ENCODE measurements around the gene RBMS1. TPM values are rescaled to one million over a fixed set of nuclear protein-coding genes. Genes with fewer than 3 reads are reported as not detected.

Gene RBMS1
- total RNA-seq, 2 donors from 2014 or later = 6.3 to 21.1 TPM

DNA sequence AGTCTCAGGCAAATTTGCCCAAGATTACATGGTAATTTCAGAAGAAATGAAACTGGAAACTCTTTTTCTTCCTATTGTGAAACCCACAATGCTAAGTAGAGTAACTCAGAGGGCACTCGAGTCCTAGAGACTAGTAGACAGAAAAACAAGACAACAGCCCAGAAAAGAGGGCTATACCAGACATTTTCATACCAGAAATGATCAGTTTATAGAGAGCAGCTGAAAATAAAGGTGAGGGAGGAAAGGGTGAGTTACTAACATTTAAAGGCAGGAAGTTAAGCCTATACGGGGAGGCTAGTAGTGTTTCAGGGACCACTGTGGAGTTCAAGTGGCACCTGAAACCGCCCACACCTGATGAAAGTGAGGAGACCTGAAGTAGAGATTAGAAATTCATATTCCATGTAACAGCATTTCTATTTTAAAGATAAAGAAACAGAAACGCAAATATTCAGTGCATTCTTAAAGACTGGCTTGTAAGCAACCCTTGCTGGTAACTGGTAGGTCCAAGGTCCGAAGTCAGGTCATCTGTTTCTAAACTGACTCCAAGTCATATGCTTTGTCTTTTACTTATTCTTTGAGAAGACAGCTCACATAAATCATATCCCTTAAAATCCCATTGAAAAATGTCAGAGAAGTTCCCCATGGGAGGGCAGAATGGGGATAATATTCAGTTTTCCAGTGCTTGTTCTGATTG, 148.4 kb downstream of the RBMS1 start:
- DNase-seq = no peak
- TF ChIP-seq, protein P1, sequence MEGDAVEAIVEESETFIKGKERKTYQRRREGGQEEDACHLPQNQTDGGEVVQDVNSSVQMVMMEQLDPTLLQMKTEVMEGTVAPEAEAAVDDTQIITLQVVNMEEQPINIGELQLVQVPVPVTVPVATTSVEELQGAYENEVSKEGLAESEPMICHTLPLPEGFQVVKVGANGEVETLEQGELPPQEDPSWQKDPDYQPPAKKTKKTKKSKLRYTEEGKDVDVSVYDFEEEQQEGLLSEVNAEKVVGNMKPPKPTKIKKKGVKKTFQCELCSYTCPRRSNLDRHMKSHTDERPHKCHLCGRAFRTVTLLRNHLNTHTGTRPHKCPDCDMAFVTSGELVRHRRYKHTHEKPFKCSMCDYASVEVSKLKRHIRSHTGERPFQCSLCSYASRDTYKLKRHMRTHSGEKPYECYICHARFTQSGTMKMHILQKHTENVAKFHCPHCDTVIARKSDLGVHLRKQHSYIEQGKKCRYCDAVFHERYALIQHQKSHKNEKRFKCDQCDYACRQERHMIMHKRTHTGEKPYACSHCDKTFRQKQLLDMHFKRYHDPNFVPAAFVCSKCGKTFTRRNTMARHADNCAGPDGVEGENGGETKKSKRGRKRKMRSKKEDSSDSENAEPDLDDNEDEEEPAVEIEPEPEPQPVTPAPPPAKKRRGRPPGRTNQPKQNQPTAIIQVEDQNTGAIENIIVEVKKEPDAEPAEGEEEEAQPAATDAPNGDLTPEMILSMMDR (IDR thresholded peaks at IDR 0.05) = no peak
- H3K4me3 ChIP-seq = no peak overlapping the region
- no peaks in the 10 kb centered on the region for H3K9me3 ChIP-seq
- H3K4me1 ChIP-seq = no peaks in the 10 kb centered on the region
- H3K9ac ChIP-seq (ENCODE audit: low read depth in 2 of 2, low read length in 2 of 2) = no peak overlapping the region
- H3K36me3 ChIP-seq = no peaks in the 10 kb centered on the region
- intact Hi-C loops (cut with DNase I) = no loop called here
- no peak overlapping the region for H3K27ac ChIP-seq
- H3K27me3 ChIP-seq = no peaks in the 10 kb centered on the region

DNA sequence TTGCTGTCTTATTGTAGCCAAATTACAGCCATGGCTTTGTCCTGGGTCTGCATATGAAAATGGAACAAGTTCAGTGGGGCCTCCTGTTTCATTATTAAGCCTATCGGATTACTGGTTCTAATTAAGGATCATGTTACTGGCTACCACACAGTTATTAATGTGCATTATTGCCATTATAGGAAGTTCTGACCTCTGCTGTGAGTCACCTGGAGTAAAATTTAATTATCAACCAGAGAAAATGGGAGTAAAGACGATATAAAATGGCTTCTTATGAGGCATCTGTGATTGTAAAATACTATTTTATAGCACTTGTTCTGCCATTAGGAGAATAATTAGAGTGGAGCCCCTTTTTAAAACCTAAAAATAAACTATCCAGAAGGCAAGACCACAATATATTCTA, 150.2 kb downstream of the RBMS1 start:
- TF ChIP-seq, protein P1 (IDR thresholded peaks at IDR 0.05) = no peak
- Histone ChIP-seq H3K27me3 (no peaks in the 10 kb centered on the region), H3K4me1 (no peaks in the 10 kb centered on the region), H3K4me3 (no peak overlapping the region), H3K36me3 (no peaks in the 10 kb centered on the region), H3K9me3 (no peaks in the 10 kb centered on the region), H3K27ac (no peak overlapping the region), H3K9ac (ENCODE audit: low read depth in 2 of 2, low read length in 2 of 2) (no peak overlapping the region)
- intact Hi-C loops (cut with DNase I) = no loop called here
- DNase-seq = no peak

DNA sequence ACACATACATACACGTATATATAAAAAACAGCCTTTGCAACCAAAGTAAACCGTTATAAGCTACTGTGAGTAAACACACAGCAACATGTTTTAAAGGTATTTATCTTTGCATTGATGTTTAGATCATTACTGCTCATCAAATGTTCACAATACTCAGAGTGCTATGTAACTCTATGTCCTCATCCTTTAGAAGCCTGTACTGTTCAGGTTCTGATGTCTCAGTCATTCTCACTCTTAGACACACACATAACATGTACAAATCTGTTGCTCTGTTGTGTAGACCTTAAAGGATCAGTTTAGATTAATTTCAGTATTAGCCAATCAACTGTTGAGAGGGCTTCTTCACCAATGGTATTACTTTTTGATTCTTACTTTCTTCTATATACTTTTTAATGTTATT, 153.9 kb downstream of the RBMS1 start:
- Histone ChIP-seq H3K9me3 (no peaks in the 10 kb centered on the region), H3K27ac (no peak overlapping the region), H3K9ac (ENCODE audit: low read depth in 2 of 2, low read length in 2 of 2) (no peak overlapping the region), H3K4me3 (no peak overlapping the region), H3K36me3 (no peaks in the 10 kb centered on the region), H3K27me3 (no peaks in the 10 kb centered on the region), H3K4me1 (no peaks in the 10 kb centered on the region)
- TF ChIP-seq, protein P1 (IDR thresholded peaks at IDR 0.05) = no peak
- DNase-seq = no peak
- intact Hi-C loops (cut with DNase I) = no loop called here

DNA sequence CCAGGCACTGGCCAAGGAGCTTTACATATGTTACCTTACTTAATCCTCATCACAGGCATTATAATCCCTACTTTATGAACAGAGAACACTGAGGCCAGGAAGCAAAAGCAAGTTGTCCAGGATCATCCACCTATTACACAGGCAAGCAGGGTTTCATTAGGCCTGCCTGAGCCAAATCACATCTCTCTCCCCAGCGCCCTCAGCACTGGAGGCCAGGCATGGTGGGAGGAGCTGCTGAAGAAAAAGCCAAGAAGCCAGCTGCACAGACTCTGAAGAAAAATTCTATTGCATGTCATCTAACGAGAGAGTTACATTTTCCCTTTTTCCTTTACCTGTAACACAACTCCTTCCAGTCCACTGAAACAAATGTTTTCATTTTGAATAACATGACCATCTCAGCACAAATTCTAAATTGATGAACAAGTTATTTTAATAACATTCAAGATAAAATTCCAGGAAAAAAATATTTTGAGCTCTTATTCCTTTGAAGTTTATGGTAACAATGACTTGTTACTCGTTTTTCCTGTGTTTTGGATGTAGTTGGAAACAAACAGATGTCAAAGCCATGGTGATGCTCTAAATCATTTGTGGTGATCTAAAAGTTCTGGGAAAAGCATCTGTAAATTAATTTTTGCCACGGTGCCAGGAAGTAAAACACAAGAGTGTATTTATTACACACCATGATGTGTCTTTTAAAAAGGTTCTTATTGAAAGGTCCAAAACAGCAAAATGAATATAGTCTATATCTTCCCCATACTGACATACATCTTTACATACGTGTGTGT, 154.5 kb downstream of the RBMS1 start:
- Histone ChIP-seq H3K27ac (no peak overlapping the region), H3K9ac (ENCODE audit: low read depth in 2 of 2, low read length in 2 of 2) (no peak overlapping the region), H3K36me3 (no peaks in the 10 kb centered on the region), H3K4me3 (no peak overlapping the region), H3K9me3 (no peaks in the 10 kb centered on the region), H3K4me1 (no peaks in the 10 kb centered on the region), H3K27me3 (no peaks in the 10 kb centered on the region)
- no peak for DNase-seq
- TF ChIP-seq, protein P1 (IDR thresholded peaks at IDR 0.05) = no peak
- intact Hi-C loops (cut with DNase I) = no loop called here

DNA sequence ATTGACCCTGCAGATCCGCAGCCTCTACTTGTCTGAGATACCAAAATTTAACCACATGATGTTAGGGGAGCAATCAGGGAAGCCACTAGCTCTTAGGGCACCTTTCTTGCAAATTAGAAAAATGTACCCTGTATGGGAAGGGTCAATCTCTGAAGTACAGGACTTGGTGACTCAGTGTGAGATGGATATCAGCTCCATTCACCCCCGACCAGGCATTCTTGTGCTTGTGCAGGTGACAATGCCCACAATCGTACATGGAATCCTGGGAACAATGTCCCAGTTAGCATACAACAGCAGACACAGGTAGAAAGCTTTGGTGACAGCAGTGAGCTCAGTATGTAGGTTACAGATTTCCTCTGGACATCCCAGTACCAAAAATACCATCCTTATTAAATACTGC, 155.9 kb downstream of the RBMS1 start:
- Histone ChIP-seq H3K36me3 (no peaks in the 10 kb centered on the region), H3K4me3 (no peak overlapping the region), H3K9me3 (no peaks in the 10 kb centered on the region), H3K27me3 (no peaks in the 10 kb centered on the region), H3K9ac (ENCODE audit: low read depth in 2 of 2, low read length in 2 of 2) (no peak overlapping the region), H3K27ac (no peak overlapping the region), H3K4me1 (no peaks in the 10 kb centered on the region)
- DNase-seq = no peak
- TF ChIP-seq, protein P1 (IDR thresholded peaks at IDR 0.05) = no peak
- intact Hi-C loops (cut with DNase I) = no loop called here
